IMR-90 (cell line): ENCODE measurements around the gene AHDC1.

Source experiments
- BHLHE40 ChIP-seq: fragments of 150-350 bp; IDR thresholded peaks from 2 replicates; pipeline ENCODE4 v1.6.1; 2016; ENCODE audit warnings: mild to moderate bottlenecking, low read depth, low read length
- CTCF ChIP-seq: conservative IDR thresholded peaks from 2 replicates; pipeline ENCODE4 v1.5.1; 2012; ENCODE audit warnings: mild to moderate bottlenecking, low read depth, low read length, improper control_type of control experiment
- POLR2A ChIP-seq: IDR thresholded peaks from 2 replicates; pipeline ENCODE4 v1.6.1; 2012; ENCODE audit warnings: mild to moderate bottlenecking, low read depth, low read length
- RAD21 ChIP-seq: IDR thresholded peaks from 2 replicates; pipeline ENCODE4 v1.6.1; 2012; ENCODE audit warnings: low read length, improper control_type of control experiment
- USF2 ChIP-seq: fragments of 150-350 bp; IDR thresholded peaks from 2 replicates; pipeline ENCODE4 v1.6.1; 2017; ENCODE audit warnings: mild to moderate bottlenecking, antibody characterized with exemption, low read length, low read depth

GRCh38 chr1:27545876-27546275 lies 58.1 kb downstream of the AHDC1 start:
- TF ChIP-seq CTCF (no peak), POLR2A (no peak), RAD21 (no peak), BHLHE40 (no peak), USF2 (no peak)
